ENCODE data around the gene CYB5R3.
"Not testable (repeated sequence)": the region's sequence is repeated elsewhere in the genome, so short reads cannot be mapped to it uniquely, and the experiment has no call there.

CYB5R3 gene

DNA sequence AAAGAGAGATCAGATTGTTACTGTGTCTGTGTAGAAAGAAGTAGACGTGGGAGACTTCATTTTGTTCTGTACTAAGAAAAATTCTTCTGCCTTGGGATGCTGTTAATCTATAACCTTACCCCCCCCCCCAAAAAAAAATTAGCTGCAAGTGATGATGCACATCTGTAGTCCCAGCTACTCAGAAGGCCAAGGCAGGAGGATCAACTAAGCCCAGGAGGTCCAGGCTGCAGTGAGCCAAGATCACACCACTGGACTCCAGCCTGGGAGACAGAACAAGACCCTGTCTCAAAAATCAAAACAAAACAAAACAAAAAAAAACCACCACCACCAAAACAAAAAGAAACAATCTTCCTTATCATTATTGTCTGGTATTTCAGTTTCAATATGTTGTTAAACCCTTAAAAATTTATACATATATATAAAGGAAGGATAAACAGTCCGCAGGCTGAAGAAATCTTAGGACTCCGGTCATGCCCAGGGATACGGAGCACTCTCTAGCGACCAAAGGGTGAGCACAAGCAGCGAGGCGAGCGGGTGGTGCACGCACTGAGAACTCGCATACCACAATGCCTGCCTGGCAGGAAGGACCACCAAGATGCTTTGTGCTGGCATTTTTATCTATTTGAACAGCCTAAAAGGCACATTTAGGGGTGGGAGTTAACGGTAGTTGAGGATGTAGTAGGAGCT is 40.9 kb downstream of the CYB5R3 start:
- in situ Hi-C loops (cut with MboI; ENCODE audit: low sequenced_read_pairs): no loop called here

DNA sequence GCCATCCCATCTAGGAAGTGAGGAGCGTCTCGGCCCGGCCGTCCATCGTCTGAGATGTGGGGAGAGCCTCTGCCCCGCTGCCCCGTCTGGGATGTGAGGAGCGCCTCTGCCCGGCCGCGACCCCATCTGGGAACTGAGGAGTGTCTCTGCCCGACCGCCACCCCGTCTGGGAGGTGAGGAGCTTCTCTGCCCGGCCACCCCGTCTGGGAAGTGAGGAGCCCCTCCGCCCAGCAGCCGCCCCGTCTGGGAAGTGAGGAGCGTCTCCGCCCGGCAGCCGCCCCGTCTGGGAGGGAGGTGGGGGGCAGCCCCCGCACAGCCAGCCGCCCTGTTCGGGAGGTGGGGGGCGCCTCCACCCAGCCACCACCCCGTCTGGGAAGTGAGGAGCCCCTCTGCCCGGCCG is 41.6 kb downstream of the CYB5R3 start:
- in situ Hi-C loops (cut with MboI; ENCODE audit: low sequenced_read_pairs): not testable (repeated sequence)

DNA sequence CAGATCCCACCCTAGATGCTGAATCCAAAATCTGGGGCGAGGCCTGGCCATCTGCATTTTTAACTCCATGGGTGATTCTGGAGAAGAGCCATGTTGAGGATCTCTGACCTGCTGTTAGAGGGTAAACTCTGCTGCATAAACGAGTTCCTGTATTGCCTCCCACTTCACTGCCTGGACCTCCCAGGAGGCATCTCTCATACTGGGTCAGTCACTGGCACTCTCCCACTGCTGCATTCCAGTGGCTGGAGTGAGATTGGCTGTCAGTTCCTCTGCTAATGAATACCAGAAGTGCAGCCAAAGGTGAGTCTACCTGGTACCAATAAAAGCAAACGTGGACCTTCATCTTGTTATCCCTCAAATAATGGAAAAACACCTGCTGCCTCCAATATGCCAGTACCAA is 44.8 kb downstream of the CYB5R3 start:
- in situ Hi-C loops (cut with MboI; ENCODE audit: low sequenced_read_pairs): no loop called here

DNA sequence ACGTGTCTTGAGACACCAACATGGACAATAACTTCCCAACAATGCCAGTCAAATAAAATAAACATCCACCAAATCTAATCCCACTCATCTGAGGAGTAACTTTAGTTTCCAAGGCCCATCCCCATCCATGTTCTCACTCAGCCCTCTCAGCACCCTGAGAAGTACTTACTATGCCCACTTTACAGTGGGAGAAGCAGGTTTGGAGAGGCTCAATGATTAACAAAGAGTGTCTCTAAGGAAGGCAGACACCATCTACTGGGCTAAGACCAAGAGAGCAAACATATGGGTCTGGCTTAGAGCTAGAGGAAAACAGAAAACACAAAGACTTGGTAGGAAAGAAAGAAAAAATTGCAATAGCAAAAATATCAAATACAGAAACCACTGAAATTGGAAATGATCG is 45.8 kb downstream of the CYB5R3 start:
- in situ Hi-C loops (cut with MboI; ENCODE audit: low sequenced_read_pairs): no loop called here

DNA sequence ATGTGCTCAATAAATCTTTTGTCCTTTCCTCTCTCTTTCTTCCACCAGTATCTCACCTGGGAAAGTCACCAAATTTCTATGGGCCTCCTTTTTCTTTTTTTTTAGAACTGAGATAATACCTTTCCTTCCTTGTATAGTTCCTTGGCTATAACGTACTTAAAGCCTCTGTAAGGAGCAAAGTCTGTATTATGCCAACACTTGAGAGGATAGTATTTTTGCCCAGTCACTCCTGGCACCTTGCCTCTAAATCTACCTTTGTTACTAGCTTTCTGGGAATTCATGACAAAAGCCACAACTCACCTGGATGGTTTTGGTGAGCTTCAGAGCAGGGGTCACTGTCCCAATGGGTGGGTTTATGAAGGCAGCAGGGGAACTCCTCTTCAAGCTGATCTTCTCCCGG is 46.7 kb downstream of the CYB5R3 start:
- in situ Hi-C loops (cut with MboI; ENCODE audit: low sequenced_read_pairs): no loop called here

DNA sequence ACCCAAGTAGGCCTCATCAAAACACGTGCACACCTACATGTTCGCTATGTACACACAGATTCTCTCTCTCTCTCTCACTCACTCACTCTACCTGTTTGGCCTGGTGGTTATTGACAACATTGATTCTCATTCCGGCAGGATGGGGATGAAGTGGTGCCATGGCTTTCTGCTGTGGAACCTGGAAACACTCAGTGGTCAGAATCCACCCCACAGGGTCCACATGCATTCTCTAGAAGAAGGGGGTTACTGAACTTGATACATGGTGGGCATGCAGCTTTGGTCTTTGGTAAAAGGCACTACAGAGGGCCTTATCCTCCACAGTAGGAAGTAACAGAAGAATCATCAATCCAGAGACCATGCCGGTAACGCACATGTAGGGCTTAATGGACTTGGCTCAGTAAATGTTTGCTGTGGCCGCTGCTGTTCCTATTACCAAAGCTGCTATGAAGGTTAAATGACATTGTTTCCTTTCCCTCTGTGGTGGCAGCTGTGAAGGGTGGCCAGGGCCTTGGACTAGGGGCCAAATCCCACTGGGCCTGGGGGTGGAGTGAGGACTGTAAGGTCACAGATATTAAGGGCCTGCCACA is 47.2 kb downstream of the CYB5R3 start:
- in situ Hi-C loops (cut with MboI; ENCODE audit: low sequenced_read_pairs): no loop called here

DNA sequence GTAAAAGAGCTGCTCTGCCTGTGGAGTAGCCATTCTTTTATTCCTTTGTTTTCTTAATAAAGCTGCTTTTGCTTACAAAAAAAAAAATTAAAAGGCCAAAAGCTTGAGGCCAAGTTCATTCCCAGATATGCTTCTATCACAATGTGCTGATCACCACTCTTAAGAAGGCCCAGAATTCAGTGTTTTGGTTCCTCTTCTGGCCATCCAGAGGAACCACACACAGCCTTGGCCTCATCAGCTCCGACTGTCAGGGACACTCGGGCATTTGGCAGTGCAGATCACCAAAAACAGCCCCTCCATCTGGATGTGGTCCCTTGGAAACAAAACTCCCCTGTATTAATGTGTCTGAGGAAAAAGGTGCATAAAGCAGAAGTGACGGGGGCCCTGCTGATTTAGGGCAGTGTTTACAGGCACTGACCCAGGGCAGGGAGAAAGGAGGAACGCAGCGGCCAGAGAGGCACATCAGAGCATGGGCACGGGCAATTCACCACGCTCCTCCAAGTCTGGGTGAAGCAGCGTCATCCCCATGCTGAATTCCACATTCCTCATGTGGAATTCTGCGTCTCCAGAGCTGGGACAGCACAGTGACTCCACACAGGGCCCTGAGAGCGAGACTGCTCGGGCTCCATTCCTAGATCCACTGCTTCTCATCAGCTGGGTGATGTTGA is 52.2 kb downstream of the CYB5R3 start:
- in situ Hi-C loops (cut with MboI; ENCODE audit: low sequenced_read_pairs): no loop called here

DNA sequence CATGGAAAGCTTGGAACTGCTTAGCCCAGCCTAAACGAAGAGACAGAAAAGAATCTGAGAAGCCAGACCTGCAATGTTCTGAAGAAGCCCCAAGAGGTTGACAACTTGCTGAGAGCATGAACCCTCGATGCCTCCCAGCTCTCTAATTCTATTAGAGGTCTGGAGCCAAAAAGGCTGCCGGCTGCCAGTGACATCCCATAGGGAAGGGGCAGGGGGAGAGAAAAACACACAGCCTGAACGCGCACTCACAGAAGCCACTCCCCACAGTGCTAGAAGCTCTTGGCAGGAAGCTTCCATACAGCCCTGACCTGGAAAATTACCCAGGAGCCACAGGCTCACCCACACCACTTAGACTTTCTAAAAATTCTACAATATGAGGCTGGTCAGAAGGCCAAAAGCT is 52.9 kb downstream of the CYB5R3 start:
- in situ Hi-C loops (cut with MboI; ENCODE audit: low sequenced_read_pairs): no loop called here

DNA sequence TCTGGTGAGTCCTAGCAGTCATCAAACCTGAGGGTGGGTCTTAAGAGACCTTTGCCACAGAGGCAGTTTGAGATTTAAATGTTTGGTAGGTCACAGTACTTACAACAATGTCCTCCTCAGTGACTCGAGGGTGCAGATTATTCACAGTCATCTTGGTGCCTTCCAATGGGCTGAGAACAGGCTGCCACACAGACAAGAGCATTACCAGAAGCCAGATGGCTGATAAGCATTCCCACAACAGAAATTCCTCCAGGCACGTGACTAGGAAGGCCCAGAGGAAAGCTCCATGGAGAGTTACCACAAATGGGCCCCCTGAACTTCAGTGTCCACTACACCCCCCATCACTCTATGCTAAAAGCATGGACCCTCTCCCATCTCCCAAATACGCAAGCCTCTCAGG is 53.8 kb downstream of the CYB5R3 start:
- in situ Hi-C loops (cut with MboI; ENCODE audit: low sequenced_read_pairs): no loop called here

DNA sequence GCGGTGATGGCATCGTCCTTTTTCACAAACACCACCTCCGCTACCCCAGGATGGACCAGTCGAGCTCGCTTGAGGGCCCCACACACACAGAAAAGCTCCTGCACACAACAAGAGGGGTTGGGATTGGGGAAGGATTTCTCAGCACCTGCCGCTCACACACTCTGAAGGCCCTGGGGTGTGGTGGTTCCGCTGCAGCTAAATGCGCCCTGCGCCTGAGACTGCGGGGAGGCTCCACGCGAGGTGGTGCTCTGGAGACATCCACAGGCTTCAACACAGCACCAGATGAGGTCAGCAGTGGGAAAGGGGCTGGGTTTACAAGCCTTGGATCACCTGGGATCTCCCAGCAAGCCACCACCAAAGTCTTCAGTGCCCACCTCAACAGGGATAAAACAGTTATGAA is 57.2 kb downstream of the CYB5R3 start:
- in situ Hi-C loops (cut with MboI; ENCODE audit: low sequenced_read_pairs): no loop called here

DNA sequence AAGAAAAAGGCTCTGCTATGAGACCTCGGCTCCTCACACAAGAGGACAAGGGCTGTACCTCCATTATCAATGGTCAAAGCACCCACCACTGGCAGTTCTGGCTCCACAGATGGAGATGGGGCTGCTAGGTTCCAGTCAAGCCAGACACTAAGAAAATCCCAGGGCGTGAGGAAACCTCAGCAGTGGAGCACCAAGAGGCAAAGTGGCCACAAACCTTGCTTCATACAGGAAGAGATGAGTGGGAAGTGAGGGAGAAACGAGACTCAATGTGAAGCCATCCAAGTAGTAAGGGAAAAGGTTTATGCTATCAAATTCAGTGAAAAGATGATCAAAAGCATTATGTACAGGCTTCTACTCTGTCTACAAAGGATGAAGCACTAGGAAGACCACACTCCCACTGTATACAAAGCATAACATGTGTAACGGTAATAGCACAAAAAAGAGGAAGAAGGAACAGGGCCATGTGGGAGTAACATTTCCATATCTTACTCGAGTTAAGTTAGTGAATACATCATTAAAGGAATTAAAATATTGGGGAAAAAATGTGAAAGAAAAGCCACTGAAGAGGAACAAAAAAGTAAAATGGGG is 61.5 kb downstream of the CYB5R3 start:
- in situ Hi-C loops (cut with MboI; ENCODE audit: low sequenced_read_pairs): no loop called here

DNA sequence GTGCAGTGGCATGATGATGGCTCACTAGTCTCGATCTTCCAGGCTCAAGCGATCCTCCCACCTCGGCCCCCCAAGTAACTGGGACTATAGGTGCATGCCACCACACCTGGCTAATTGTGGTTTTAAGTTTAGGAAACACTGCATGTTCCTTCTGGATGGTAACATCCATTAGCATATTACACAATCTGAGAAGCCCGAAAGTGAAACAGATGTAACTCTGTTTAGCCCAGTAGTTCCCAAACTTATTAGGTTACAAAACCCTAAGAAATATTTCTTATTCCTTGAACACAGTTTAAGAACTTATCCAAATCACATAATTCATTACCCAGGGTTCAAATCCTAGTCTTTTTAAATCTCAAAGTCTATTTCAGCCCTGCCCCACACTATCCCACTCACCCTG is 62.8 kb downstream of the CYB5R3 start:
- in situ Hi-C loops (cut with MboI; ENCODE audit: low sequenced_read_pairs): no loop called here

DNA sequence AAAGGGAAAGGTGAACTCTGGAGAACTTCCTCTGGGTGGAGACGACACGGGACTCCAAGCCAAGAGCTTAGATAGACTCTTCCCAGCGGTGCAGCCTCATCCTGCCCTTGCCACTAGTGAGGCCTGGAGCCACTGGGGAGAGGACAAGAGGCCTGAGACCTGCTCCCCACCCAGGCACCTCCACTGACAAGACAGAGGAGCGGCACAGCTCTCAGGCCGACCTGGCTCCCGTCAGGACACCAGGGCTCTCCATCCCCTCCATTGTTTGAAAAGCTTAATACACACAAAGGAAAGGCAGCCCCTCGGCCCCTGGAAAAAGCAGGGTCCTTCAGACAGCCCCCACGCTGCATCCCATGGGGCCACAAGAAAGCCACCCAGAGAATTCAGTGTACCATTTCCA is 64.1 kb downstream of the CYB5R3 start:
- in situ Hi-C loops (cut with MboI; ENCODE audit: low sequenced_read_pairs): no loop called here

DNA sequence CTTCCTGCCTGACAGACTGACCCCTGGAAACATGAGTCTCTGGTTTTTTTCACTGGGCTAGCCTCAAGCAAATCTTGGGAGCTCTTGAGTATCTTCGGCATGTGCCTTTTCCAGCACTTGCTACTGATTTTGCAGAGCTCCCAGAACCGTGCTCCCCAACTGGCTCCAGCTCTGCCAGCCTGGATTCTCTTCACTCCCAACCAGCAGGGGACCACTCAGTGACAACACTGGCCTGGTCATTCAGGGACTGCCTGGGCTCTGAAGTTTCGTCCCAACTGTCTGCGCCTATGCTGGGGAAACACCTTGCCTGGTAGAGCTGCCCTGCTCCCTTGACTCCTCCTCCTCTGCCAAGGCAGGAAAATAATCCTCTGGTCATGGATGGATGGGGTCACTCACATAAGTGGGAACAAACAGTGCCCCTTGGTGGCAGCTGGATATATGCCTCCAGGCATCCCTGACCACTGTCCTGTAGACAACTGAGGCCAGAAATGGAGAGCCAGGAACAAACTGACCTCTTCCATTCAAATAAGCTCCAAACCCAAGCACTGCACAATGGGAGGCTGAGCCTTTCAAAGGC is 64.7 kb downstream of the CYB5R3 start:
- in situ Hi-C loops (cut with MboI; ENCODE audit: low sequenced_read_pairs): no loop called here

DNA sequence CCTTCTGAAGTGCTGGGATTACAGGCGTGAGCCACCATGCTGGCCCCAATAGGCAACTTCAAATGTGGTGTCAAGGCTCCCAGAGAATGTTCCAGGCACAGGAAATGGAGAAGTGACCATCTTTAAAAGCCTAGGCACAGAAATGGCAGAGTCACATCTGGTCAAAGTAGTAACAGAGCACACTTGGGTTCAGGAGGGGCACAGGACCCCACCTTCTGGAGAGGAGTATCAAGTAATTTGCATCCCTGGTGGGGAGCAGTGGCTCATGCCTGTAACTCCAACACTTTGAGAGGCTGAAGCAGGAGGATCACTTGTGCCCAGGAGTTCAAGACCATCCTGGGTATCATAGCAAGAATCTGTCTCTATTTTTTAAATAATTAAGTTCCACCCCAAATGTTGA is 66.2 kb downstream of the CYB5R3 start:
- in situ Hi-C loops (cut with MboI; ENCODE audit: low sequenced_read_pairs): no loop called here

DNA sequence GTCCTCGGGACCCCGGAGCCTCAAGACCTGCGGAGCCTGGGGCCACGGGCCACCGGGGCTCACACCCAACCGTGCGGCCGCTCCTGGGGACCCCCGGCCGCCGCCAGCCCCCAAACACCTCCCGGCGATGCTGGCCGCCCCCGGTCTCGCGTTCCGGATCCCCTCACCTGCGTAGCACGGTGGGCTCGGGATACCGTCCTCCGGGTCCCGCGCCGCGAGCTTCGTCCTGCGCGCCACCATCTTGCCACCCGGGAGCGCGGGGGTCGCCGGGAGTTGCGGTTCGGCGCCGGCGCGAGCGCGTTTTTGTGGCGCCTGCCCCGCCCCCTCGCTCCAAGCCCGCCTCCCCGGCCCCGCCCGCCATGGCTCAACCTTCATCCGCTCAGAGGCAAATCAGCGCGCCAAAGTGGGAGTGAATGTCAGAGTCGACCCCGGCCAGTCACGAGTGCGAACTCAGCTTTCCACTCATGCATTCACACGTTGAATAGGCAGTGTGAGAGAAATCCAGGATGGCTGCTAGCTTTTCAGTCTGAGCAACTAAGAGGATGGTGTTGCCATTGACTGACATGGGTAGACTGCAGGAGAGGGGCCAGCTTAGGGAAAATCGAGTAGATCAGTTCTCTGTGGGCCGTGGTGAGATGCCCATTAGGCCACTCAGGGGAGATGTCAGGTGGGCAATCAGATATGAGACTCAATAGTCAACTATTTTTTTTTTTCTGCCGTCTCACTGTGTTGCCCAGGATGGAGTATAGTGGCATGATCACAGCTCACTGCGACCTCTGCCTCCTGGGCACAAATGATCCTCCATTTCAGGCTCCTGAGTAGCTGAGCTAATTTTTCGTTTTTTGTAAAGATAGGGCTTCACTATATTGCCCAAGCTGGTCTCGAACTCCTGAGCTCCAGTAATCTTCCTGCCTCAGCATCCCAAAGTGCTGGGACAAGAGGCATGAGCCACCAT is 67.2 kb downstream of the CYB5R3 start:
- in situ Hi-C loops (cut with MboI; ENCODE audit: low sequenced_read_pairs): no loop called here

DNA sequence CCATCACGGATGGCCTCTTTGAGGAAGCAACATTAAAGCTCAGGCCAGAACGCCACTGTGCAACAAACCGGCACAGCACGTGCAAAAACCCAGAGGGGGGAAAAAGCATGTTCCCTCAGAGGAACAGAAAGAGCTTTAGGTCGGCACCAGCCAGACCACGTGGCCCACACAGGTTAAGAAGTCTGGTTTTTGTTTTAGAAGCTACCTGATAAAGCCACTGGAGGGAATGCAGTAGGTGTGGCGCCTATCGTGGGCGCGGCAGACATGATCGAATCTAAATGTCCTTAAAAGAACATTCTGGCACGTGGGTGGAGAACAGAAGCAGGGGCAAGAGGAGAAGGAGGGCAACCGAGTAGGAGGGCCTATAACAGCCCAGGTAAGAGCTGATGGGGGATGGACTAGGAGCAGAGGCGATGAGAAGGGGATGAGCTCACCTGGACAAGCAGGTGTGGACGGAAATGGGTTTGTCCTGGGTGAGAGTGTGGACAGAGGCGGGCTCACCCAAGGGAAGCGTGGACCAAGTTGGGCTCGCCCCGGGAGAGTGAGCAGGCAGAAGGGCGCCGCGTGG is 67.9 kb downstream of the CYB5R3 start:
- in situ Hi-C loops (cut with MboI; ENCODE audit: low sequenced_read_pairs): not testable (repeated sequence)

DNA sequence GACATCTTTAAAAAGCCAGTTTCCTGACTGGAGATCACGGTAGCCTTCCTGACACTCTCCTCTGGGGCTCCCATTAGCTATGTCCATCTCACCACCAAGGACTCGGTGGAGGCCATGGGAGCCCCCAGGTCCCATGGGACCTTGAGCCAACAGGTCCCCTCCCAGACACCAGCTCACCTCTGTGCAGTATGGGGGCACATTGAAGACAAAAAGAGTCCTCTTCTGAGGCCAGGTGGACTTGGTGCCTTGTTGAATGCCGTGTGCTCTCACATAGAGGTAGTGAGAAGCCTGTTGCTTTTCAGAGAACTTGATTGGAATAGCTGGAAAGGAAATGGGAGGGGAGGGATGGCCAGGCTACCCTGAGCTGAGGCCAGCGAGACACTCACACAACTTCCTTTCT is 69.2 kb downstream of the CYB5R3 start:
- in situ Hi-C loops (cut with MboI; ENCODE audit: low sequenced_read_pairs): not testable (repeated sequence)

DNA sequence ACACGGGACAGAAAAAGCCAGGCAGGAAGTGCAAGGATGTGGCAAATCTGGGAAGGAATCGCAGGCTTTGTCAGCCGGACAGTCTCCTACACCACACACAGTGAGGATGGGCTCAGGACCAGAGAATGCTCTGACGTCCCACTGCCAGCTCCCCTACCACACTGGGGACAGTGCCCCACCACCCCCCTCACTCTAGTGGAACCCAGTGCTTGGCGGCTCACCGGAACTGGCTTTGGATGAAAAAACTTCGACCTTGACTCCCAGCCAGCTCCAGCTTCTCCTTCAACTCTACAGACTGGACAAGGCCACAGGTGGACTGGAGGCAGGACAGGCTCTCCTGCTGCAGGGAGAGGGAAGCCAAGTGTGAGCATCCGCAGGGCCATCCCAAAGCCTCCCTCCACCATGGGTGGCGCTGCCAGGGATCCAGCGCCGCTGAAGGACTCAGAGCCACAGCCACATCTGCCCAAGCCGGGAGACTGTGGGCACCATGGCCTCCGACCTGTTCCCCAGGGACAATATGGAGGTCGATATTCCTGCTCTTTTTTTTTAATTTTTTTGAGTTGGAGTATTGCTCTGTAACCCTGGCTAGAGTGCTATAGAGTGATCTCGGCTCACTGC is 71.5 kb downstream of the CYB5R3 start:
- in situ Hi-C loops (cut with MboI; ENCODE audit: low sequenced_read_pairs): no loop called here

DNA sequence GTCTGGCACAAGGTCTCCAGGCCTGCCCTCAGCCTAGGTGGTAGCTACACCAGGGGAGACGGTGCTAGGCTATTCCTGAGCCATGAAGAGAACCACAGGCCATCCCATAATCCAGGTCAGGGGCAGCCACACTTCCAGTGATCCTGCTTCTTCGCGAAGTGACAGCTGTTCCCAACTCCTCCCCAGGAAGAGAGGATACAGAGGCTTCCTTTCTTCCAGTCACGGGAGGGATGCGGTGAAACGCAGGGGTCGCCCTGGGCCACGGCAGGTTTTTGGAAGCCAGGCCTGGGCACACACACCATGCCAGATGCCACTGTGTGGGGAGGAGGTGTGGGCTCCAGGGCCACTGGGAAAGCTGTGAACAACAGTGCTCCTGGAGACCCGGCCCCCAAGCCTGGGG is 72.1 kb downstream of the CYB5R3 start:
- in situ Hi-C loops (cut with MboI; ENCODE audit: low sequenced_read_pairs): not testable (repeated sequence)
